K562 (cell line): ENCODE measurements around the gene KATNAL2. TPM values are rescaled to one million over a fixed set of nuclear protein-coding genes. Genes with fewer than 3 reads are reported as not detected.

ENCODE experiments used
- ATAC-seq: fragments of 200-7000 bp; cut with Tn5 transposase; 3 replicates; pipeline ENCODE4 v1.9.1; 2020; ENCODE audit warnings: moderate library complexity
- BruUV-seq: library from RNA; stranded (reverse); fragments of 400-500 nt; replicated peaks from 2 replicates; lab custom pipeline; 2021; lab: Mats Ljungman, UMichigan
- CTCF ChIA-PET: fragments of 300-600 bp; formaldehyde crosslinking; extraction: SDS; loops from one replicate; lab custom pipeline; 2021; ENCODE audit warnings: low intra/inter-chr PET ratio; lab: Yijun Ruan, JAX
- POLR2A ChIA-PET: fragments of 300-600, 350-650 bp; sonication (Branson Sonifier 250); formaldehyde crosslinking; extraction: SDS; loops from one replicate; lab custom pipeline; 2021; ENCODE audit warnings: antibody characterized with exemption, inconsistent platforms; lab: Yijun Ruan, JAX
- DNase-seq, 4 experiments: peaks; one replicate each; pipeline versions ENCODE4 v3.0.0 to v3.0.0-alpha.2; 2011 to 2018; ENCODE audit warnings: low spot score in 3 of 4, mixed read lengths in 3 of 4; ENCODE audit errors: extremely low read depth in 1 of 4
- FAIRE-seq: peaks from 2 replicates; lab custom pipeline; 2011; peaks lifted over from hg19 to GRCh38; lab: Jason Lieb, UNC
- H2AFZ ChIP-seq: 2 replicates; pipeline ENCODE4 v1.6.0; 2011; ENCODE audit warnings: low read depth, low read length, control low read depth, inconsistent platforms
- H3K27ac ChIP-seq: fragments of 200-600 bp; 3 replicates; pipeline ENCODE4 v1.8.0; 2011; ENCODE audit warnings: low read depth, mild to moderate bottlenecking, control low read depth, inconsistent platforms, low read length, moderate library complexity, mixed read lengths; ENCODE audit errors: extremely low read depth
- H3K27me3 ChIP-seq, 2 experiments: fragments of 300-600 bp in 1 of 2; 2 replicates in 1 of 2; 3 replicates in 1 of 2; pipeline versions ENCODE4 v1.6.0 to v1.8.0; 2011; ENCODE audit warnings: inconsistent platforms in 2 of 2, low read length in 2 of 2, mild to moderate bottlenecking in 1 of 2, mixed read lengths in 1 of 2, moderate library complexity in 1 of 2; ENCODE audit not compliant: control insufficient read depth in 2 of 2, insufficient read depth in 2 of 2
- H3K36me3 ChIP-seq: fragments of 300-600 bp; 3 replicates; pipeline ENCODE4 v1.8.0; 2011; ENCODE audit warnings: mild to moderate bottlenecking, low read length, inconsistent platforms; ENCODE audit not compliant: control insufficient read depth, insufficient read depth
- H3K4me1 ChIP-seq, 2 experiments: fragments of 200-600 bp in 1 of 2; replicated peaks in 1 of 2; 2 replicates in 1 of 2; 3 replicates in 1 of 2; pipeline versions ENCODE4 v1.5.1 to v1.8.0; 2011; ENCODE audit warnings: inconsistent platforms in 2 of 2, low read length in 2 of 2, mild to moderate bottlenecking in 1 of 2, mixed read lengths in 1 of 2, moderate library complexity in 1 of 2; ENCODE audit not compliant: control insufficient read depth in 2 of 2, insufficient read depth in 2 of 2
- H3K4me2 ChIP-seq: 2 replicates; pipeline ENCODE4 v1.6.1; 2011; ENCODE audit warnings: low read length, control low read depth, inconsistent platforms, mixed read lengths; ENCODE audit not compliant: insufficient read depth
- H3K4me3 ChIP-seq: fragments of 200-600 bp; sonication (generic), shearing (Covaris generic); 2 replicates; pipeline ENCODE4 v1.5.1; 2016; ENCODE audit warnings: control low read depth, inconsistent platforms
- H3K79me2 ChIP-seq: fragments of 200-600 bp; 3 replicates; pipeline ENCODE4 v1.8.0; 2011; ENCODE audit warnings: low read length, inconsistent platforms; ENCODE audit not compliant: control insufficient read depth, insufficient read depth
- H3K9ac ChIP-seq, 2 experiments: 2 replicates each; pipeline versions ENCODE4 v1.6.0 to v1.6.1; 2011; ENCODE audit warnings: low read depth in 2 of 2, low read length in 2 of 2, control low read depth in 1 of 2, inconsistent platforms in 1 of 2, mild to moderate bottlenecking in 1 of 2, mixed read lengths in 1 of 2; ENCODE audit not compliant: insufficient read depth in 1 of 2
- H3K9me1 ChIP-seq: one replicate; pipeline ENCODE4 v1.6.0; 2011; ENCODE audit warnings: inconsistent platforms, mild to moderate bottlenecking, low read length, moderate library complexity; ENCODE audit not compliant: control insufficient read depth, insufficient read depth
- H3K9me3 ChIP-seq: replicated peaks from 2 replicates; pipeline ENCODE4 v1.5.1; 2011; ENCODE audit warnings: low read depth, low read length, inconsistent platforms; ENCODE audit not compliant: control insufficient read depth, insufficient read depth
- H4K20me1 ChIP-seq: replicated peaks from 2 replicates; pipeline ENCODE4 v1.6.1; 2011; ENCODE audit warnings: low read length, inconsistent platforms, mixed read lengths; ENCODE audit not compliant: control insufficient read depth, insufficient read depth
- FOXP4 ChIP-seq: sonication (generic); formaldehyde crosslinking; IDR thresholded peaks from 2 replicates; pipeline ENCODE4 v1.8.0; 2022; ENCODE audit warnings: mild to moderate bottlenecking, missing genetic modification reagents, borderline replicate concordance
- NCOA1 ChIP-seq: fragments of 450-650 bp; IDR thresholded peaks from 2 replicates; pipeline ENCODE4 v1.6.1; 2016; ENCODE audit warnings: low read depth
- NONO ChIP-seq, 2 experiments: fragments of 200-400 bp in 1 of 2; fragments of 450-650 bp in 1 of 2; formaldehyde crosslinking in 1 of 2; IDR thresholded peaks; 2 replicates each; pipeline ENCODE4 v1.6.1; 2017; ENCODE audit warnings: low read depth in 2 of 2, mild to moderate bottlenecking in 2 of 2, moderate library complexity in 2 of 2, low read length in 1 of 2
- YY1 ChIP-seq, 3 experiments: IDR thresholded peaks; 2 replicates each; pipeline ENCODE4 v1.6.1; 2011; ENCODE audit warnings: low read length in 2 of 3, mild to moderate bottlenecking in 2 of 3, moderate library complexity in 2 of 3, borderline replicate concordance in 1 of 3, control low read depth in 1 of 3, low read depth in 1 of 3; ENCODE audit not compliant: insufficient read depth in 3 of 3, insufficient replicate concordance in 2 of 3, control insufficient read depth in 1 of 3, insufficient read length in 1 of 3; ENCODE audit errors: extremely low read depth in 1 of 3
- ZNF12 ChIP-seq: sonication (generic); formaldehyde crosslinking; IDR thresholded peaks from 2 replicates; pipeline ENCODE4 v1.4.0; 2020; ENCODE audit warnings: mild to moderate bottlenecking, missing genetic modification reagents
- ZNF407 ChIP-seq: fragments of 450-650 bp; IDR thresholded peaks from 2 replicates; pipeline ENCODE4 v1.6.1; 2016; ENCODE audit warnings: low read depth
- WGBS: fragments of 100-300 bp; shearing (Covaris generic); methylation state at CpG from one replicate; pipeline ENCODE4 v1.1.6; 2016; ENCODE audit warnings: low coverage, mixed read lengths; ENCODE audit not compliant: insufficient coverage; ENCODE audit errors: missing lambda C conversion rate; 5-methylcytosine and 5-hydroxymethylcytosine counted together
- in situ Hi-C: fragments of 300-500 bp; cut with MboI; formaldehyde crosslinking; loops from 4 replicates; pipeline ENCODE4 v1.15.0; 2018; ENCODE audit warnings: inconsistent platforms, mixed read lengths
- intact Hi-C: fragments of 100-400 bp; cut with micrococcal nuclease; formaldehyde crosslinking; loops from 2 replicates; pipeline ENCODE4 v1.14.2; 2022
- polyA plus RNA-seq, 8 experiments: library from polyadenylated mRNA; depleted of rRNA in 4 of 8; stranded (reverse) in 5 of 8; unstranded in 3 of 8; fragments of >200 nt; fragmentation: Nextera tagmentation in 2 of 8; fragmentation: Illumina TruSeq in 1 of 8; extraction: Ambion mirVana in 2 of 8; extraction: Trizol in 1 of 8; gene quantifications; 2 replicates each; pipeline versions ENCODE4 v1.2.1 to v1.2.3, GENCODE V29; 2011 to 2014; ENCODE audit warnings: inconsistent platforms in 1 of 8, missing spikeins in 1 of 8
- total RNA-seq, 7 experiments: library from RNA; depleted of rRNA in 6 of 7; stranded (reverse); fragments of >200 nt in 6 of 7; fragmentation: Illumina TruSeq in 2 of 7; extraction: Trizol in 2 of 7; gene quantifications; 2 replicates each; pipeline versions ENCODE4 v1.2.1 to v1.2.3, GENCODE V29; 2011 to 2021; ENCODE audit warnings: low replicate concordance in 1 of 7

KATNAL2 gene
- total and polyA plus RNA-seq, 9 of the 15 experiments (the other 6 are each of a cell fraction or from before 2014, with no cell fraction given), result 0.08 to 1.2 (median 0.48) TPM

DNA sequence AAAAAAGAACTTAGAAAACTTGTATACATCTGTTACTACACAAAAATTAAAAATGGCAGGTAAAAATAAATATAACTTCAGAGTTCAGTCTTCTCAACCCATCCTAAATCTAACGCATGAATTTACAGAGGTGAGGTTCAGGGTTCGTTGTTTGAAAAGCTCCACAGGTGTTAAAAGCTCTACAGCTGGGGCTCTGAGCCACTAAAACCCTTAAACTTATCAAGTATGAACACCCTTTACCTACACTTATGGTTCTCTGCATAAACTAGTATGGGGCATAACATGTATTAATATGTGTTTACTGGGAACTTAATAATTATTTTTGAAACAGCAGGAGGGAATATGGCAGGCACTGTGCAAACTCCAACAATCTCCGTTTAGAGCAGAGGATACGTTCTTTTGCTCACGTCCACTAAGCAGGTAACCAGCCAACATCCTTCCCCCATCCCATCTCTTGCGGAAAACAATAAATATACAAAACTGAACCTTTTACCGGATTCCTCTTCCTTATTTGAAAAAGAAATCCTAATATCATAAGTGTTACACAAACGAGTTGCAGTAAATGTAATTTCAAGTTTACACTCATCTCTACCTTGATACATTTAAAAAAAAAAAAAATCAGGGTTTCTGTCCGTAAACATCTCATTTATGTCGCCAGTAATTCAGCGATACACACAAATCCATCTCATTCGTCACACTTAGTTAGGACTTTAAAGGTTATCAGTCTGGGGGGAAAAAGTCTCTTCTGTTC, 1.4 kb upstream of the KATNAL2 start:
- WGBS, result 8% methylated on average over 12 of the region's 12 CpGs
- Histone ChIP-seq H3K36me3 (no peaks in the 10 kb centered on the region), H3K27ac (peak overlapping the region; percentile 94; the same call in 2 of the 3 replicates), H3K9ac (peak overlapping the region in 1 of 2 experiments; percentile 87; a peak in 2 of 4 replicates), H3K4me2 (peak overlapping the region; percentile 93), H3K4me1 (peaks cover 10 to 12% of the 10 kb centered on the region in 2 experiments; a peak in 4 of 5 replicates), H3K79me2 (peaks cover 58% of the 10 kb centered on the region), H3K9me1 (no peaks in the 10 kb centered on the region), H3K9me3 (no peaks in the 10 kb centered on the region), H3K4me3 (peak overlapping the region; percentile 75), H4K20me1 (0 out of 2 replicates have a peak, but pooled peaks cover 4% of the 10 kb centered on the region), H2AFZ (0 out of 2 replicates have a peak overlapping the region, but pooled peaks have one; percentile 76), H3K27me3 (no peaks in the 10 kb centered on the region)
- POLR2A ChIA-PET, result no interaction called here
- ATAC-seq (no peak), FAIRE-seq (peak; percentile 26), DNase-seq (peak in 1 of 4 experiments; percentile 11)
- BruUV-seq, result TSS peak; percentile 52
- in situ Hi-C loops, result no loop called here
- intact Hi-C loops, result no loop called here
- CTCF ChIA-PET, result no interaction called here
- TF ChIP-seq NONO (IDR thresholded peaks at IDR 0.05; ENCODE audit: low read depth in 2 of 2, low read length in 1 of 2) (no peak), FOXP4 (CRISPR knock-in tag) (no peak), YY1 (IDR thresholded peaks at IDR 0.05; ENCODE audit: borderline replicate concordance in 1 of 3, control insufficient read depth in 1 of 3, extremely low read depth in 1 of 3, insufficient read depth in 3 of 3, insufficient read length in 1 of 3, insufficient replicate concordance in 2 of 3, low read depth in 1 of 3, low read length in 2 of 3) (no peak), ZNF12 (CRISPR knock-in tag) (no peak), ZNF407 (no peak), NCOA1 (no peak)
